Stimulated activated CD8-positive, alpha-beta memory T cell treated with anti-CD3 and anti-CD28 coated beads, Interleukin-12 subunit alpha, Interleukin-12 subunit beta, amount 100 ng/mL, for 1 hour (primary cell): ENCODE data around the gene BCL6B.

ENCODE experiments used
- DNase-seq: peaks from one replicate; pipeline ENCODE4 v3.0.0-alpha.2; 2020; ENCODE audit warnings: low read depth

BCL6B gene

DNA sequence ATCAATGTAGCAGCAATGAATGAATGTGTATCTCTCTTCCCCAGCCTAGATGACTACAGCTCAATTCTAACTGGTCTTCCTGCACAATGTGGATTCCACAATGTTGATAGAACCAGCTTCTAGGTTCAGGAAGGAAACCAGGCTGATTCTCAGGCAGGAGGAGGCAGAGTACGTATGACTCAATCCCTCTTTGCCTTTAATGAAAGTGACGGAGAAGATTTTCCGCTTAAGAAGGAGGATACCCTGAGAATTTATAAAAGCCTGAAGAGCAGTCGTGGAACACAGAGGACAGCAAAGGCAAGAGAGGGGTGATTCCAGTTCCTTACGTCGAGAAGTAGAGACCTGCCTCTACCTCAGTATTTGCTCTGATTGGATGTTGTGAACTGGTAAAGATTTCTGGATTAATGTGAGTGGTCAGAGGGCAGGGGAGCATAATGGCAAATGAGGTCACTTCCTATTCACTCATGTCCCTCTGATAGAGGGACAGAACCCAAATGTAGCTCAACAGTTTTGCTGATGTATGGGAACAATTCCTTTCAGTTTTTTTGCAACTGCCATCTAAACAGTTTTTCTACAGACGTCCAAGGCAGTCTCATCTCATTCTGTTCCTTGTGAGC, 36.1 kb downstream of the BCL6B start:
- no peak for DNase-seq

DNA sequence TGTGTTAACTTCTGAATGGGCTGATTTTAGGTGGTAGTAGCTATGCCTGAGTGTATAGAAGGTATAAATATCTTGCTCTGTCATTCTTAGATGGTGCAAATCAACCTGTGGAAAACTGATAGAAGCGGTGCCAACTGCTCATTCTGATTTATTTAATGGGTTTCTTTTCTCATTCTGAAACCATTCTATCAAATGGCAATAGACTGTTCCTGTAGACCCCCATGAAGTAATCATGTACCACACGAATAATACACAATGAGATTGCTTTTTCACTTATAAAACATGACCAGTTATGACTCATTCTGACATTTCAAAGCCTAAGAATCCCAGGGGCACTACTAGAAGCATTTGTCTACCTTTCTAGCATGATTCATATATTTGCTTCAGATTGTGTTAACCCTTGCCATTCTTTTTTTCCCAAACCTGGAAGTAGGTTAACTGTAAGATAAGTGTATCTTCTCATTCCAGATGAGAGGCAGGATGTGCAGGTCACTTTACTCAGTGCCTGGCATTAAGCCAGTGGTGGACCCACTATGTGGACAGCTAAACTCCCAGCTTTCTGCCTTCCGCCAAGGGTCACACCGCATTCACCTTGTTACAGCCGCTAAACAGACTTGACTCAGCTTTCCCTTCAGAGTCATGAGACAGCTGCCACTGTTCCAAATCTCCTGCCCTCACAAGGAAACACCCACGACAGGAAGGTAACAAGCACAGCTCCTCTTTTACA, 37.5 kb downstream of the BCL6B start:
- DNase-seq: no peak

DNA sequence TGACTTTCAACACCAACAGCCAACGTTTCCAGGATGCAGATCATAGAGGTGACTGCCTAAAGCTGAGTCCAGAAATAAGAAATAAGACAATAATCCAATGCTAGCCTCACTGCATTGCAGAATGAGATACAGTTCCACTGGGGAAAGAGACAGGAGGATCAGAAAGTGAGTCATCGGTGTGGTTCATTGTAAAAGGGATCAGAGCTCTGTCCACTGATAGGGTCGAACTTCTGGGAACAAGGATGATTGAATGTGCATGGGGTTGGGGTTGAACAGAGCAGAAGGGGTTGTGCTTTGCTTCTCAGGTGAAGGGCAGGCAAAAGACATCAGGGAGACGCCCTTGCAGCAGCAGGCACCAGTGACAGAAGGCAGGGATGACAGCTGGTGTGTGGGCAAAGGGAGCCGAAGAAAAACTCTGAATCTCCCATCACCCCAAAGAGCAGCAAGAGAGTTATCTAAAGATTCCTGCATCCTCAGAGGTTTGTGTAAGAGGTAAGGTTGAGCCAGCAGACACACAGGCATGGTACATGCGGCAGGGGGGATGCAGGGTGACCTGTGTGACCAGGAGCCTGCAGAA, 40.8 kb downstream of the BCL6B start:
- no peak for DNase-seq

DNA sequence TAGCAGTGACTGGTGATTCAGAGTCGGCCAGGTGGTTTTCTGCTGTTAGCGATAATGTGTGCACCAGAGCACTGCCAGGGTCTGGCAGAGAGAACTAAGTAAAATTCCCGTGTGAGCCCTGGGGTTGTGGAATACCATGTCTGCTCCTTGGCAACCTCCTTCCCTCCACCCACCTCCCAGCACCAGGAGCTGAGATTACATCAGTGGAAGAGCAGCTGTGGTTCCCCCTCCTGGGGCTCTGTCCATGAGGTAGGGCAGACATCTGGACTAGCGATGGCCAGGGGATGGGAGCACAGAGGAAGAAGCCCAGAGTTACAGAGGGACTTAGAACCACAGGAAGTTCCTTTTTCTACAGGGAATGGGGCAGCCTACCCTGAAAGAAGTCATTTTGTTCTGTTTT, 41.4 kb downstream of the BCL6B start:
- no peak for DNase-seq

DNA sequence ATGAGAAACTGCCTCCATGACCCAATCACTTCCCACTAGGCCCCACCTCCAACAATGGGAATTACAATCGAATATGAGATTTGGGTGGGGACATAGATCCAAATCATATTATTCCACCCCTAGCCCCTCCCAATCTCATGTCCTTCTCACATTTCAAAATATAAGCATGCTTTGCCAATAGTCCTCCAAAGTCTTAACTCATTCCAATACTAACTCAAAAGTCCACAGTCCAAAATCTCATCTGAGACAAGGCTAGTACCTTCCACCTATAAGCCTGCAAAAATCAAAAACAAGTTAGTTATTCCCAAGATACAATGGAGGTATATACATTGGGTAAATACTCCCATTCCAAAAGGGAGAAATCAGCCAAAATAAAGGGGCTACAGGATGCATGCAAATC, 44.3 kb downstream of the BCL6B start:
- no peak for DNase-seq

DNA sequence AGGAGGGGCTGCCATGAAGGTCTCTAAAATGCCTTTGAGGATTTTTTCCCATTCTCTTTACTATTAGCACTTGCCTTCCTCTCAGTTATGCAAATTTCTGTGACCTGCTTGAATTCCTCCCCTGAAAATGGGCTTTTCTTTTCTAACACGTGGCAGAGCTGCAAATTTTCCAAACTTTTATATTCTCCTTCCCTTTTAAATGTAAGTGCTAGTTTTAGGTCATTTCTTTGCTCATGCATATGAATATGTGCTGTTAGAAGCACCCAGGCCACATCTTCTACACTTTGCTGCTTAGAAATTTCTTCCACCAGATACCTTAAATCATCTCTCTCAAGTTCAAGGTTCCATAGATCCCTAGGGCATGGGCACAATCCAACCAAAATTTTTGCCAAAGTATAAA, 45.4 kb downstream of the BCL6B start:
- no peak for DNase-seq

DNA sequence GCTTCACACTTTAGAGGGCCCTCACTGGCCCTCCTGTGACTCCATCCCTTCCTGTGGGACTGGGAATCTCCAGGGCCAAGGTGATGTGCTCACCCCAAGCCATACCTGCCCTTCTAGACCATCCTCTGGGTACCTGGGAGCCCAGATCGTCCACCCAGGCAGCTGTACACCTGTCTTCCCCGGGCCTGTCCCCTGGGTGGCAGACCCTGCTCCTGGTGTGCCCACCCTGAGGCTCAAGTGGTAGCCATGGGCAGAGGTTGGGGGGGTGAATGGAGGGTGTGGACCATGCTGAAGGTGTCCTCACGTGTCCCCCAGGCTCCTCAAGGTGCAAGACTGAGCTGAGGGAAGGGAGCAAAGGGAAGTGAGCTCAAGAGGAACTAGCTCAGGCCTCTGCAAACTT, 47.9 kb downstream of the BCL6B start:
- DNase-seq: no peak

DNA sequence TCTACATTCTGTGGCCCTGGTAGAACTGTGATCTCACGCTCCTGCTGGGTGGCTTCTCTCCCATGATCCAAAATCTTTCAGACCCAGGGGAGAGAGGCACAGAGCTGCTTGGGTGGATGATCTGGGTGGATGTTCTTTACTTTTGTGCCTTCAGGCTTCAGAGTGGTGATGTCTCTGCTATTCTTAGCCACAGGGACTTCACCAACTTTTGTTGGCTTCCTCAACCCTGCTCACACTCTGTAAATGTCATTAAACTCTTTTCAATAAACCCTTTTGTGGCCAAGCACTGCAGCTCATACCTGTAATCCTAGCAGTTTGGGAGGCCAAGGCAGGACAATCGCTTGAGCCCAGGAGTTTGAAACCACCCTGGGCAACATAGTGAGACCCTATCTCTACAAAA, 49.6 kb downstream of the BCL6B start:
- no peak for DNase-seq

DNA sequence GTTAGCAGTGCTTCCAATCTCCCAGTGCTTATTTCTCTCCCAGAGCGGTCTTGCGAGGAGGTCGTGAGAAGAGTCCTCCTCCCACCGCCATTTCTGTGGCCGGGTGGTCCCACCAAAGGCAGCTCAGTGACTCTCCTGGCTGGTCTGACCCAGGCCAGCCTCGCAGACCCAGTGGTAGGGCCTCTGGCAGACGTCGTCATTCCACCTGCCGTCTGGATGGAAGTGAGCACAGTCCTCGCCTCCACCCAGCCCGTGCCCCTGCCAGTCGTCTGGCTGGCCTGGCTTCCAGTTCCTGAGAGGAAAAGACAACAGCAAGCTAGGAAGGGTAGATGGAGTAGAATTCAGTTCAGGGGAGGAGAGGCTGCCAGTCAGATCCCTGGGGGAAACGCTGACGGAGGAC, 52.1 kb downstream of the BCL6B start:
- DNase-seq: no peak

DNA sequence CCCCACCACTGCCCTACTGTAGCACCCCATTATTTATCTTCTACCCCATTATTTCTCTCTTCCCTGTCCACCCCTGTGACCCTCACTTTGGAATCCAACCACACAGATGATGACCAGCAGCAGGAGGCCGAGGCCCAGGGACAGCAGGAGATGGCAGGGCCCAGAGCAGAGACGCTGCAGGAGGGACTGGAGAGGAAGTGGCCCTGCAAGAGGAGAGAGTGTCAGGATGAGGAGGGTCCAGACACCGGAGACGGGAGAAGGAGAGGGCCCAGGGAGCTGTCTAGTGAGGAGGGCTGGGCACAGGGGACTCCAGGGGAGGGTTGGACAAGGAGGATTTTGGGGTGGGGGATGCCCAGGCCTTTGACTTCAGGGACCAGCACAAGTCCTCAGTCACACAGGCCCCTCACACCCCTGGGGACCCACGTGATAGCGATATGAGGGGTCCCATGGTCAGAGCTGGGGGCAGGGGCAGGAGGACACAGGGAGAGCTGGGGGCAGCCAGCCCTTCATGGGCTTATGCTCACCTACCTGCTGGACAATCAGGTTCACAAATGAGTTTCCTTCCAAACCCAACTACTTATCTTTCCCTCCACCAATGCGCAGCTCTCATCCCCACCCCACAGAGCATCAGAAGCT, 55.2 kb downstream of the BCL6B start:
- DNase-seq: no peak

DNA sequence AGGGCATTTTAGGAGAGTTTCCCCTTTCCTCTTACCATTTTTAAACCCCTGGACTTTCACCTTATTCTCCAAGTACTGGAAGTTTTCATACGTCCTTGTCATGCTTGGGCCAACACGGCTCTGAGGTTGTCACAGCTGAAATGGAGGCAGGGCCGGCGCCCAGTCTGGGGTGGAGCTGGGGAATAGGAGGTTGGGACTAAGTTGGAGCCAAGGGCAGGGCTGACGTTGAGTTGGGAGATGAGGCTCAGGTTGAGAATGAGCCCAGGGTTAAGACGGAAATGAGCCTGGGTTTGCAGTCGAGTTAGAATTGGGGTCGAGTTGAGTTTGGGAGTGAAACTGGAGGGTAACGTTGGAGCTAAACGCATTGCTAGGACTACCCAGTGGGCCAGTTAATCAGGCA, 55.9 kb downstream of the BCL6B start:
- no peak for DNase-seq
